DMS79 (cell line): ENCODE results near the gene SYT13.

ENCODE experiments used
- DNase-seq: peaks from one replicate; lab custom pipeline; 2025; lab: John Stamatoyannopoulos, UW

SYT13 gene

DNA sequence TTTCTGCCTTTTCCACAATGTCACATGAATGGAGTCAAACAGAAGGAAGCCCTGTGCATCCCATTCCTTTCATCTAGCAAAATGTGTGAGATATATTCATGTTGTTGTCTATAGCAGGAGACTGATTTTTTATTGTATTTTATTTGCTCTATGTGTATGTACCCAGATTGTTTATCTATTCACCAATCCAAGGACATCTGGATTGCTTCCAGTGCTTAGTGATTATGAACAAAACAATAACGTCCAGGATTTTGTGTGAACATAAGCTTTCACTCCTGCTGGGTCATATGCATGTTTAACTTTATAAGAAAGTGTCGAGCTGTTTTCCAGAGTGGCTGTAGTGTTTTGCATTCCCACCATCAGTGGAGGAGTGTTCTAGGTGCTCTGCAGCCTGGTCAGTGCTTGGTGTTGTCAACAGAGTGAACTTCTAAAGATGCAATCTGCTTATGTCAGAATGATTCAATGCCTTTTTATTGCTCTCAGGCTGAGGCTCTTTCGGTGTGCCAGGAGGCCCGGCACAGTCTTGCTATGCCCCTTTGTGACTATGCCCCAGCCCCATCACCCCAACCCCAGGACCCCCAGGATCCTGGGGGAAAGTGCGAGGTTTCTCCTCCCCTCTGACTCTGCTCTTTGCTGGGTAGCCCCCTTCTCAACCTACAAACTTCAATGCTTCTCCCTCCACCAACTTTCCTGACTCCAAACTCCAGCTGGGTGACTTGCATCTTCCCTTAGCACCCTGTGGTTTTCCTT, 19.9 kb upstream of the SYT13 start:
- DNase-seq = no peak

- DNase-seq = no peak
Observed at GRCh38 chr11:45304992-45305335, 18.8 kb upstream of the SYT13 start.

DNA sequence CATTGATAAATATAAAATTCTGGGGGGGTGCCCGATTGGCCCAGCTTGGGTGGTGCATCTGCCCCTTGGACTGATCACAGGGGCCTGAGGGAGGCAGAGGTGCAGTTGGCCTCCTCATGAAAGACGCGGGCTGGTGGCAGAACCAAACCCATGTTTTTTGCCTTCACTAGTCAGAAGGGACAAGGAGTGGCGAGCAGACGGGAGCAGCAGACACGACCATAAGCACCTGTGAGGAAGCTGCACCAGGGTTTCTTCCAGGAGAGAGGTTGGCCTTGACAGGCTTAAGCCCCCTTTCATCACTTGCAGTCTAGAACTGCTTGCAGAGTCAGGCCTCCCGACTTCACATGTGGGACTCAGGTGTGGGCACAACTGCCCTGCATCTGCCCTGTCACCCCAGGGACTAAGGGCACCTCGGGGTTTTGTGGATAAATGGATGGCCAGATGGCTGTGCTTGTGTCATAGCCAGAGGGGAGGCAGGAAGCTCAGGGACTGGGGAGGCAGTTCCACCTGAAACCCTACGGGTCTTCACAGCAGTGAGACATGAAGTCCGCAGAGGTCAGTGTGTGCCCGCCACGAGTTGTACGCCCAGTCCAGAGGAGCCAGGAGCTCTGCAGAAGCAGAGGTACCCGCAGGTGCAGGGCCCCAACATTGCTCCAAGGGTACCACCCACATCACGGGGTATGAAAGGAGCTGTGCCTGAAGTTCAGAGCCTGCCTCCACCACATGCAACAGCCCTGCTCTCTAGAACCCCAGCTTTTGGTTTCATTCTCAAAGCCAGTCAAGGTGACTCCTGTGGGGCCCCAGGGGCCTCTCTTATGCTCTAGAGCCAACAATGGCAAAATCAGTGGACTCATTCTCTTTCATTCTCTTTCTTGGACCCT, 18.2 kb upstream of the SYT13 start:
- DNase-seq = no peak

DNA sequence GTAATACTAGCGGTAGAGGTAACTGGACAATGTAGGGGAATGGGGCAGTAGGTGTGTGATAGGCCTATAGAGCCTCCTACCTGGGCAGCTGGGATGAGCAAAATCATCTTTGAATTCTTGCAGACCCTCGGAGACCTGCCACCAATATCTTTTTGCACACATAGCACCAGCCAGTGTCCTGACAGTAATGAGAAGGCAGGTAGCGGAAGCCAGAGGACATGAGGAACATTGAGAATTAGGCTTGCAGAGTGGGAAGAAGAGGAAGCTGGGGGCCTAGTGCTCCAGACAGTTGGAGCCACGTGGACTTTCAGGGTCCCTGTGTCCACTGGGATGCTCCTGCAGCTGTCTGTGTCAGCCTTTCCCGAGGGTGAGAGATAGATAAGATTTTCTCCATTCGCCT, 17.2 kb upstream of the SYT13 start:
- DNase-seq = no peak

DNA sequence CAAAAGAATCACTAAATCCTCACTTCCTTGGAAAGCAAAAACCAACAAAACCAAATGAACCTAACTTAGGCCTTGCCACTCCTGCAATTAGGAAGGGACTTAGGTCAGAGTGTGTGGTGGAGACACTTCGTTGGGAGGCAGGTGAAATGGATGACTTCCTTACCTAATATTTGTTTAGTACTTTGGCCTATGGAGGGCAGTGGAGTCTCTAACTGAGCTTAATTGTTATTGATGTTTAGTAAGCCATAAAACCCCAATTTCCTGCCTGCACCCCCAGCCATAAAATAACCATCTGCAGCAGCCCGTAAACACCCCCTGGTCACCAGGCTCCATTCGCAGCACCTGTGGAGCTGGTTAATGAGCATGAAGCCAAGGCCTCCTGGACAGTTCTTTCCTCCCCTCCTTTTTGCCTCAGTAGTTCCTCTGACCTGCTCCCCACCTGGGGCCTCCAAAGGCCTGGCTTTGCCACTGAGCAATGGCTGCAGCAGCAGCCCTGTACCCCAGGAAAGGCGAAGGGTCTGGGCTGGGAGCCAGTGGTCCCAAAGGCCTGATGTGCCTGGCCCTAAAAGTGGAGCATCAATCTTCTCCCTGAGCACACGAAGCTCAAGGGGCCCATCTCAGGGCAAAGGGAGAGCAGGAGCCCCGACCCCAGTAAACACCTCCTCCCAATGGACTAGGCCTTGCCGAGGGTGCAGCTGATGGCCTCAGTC, 15.6 kb upstream of the SYT13 start:
- DNase-seq = peak; percentile 9

DNA sequence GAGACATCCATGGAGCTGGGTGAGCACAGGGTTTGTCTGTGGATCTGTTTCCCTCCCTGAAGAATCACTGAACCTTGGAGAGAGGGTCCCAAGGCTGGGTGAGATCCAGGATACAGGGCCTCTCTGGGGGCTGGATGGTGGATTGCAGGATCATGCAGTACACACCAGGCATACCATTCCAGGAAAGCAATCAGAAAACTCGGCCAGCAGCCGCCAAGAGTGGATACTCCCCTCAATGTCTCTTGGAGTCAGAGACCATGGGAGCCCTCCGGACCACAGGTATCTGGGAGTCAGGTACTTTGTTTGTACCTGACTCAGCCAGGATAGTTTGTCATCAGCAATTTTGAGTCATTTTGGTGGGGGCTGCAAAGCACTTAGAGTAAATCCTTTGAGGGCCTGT, 14.6 kb upstream of the SYT13 start:
- DNase-seq = no peak

DNA sequence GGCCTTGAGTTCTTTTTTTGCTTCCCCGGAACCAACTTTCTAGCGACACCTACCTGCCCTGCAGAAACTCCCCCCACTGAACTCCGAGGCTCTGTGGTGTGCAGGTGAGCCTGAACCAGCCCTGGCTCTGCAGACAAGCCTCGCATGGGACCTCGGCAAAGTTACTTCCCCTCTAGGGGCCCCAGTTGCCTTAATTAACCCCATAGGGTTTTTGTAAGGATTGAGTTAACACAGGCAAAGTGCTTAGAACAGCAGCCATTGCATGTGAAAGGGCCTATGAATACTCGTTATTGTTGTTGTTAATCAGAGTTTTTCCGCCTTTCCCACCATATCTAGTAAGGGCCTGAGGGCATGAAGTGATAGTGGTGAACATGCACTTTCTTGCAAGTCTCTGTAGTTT, 12.6 kb upstream of the SYT13 start:
- no peak for DNase-seq

GRCh38 chr11:45296075-45296474, 9.9 kb upstream of the SYT13 start:
- no peak for DNase-seq

GRCh38 chr11:45294499-45294898, 8.4 kb upstream of the SYT13 start:
- no peak for DNase-seq

GRCh38 chr11:45293566-45294192, 7.5 kb upstream of the SYT13 start:
- peak; percentile 59 for DNase-seq

- no peak for DNase-seq
Observed at GRCh38 chr11:45290586-45290985, 4.4 kb upstream of the SYT13 start.

GRCh38 chr11:45289369-45289768, 3.2 kb upstream of the SYT13 start:
- DNase-seq = no peak

- no peak for DNase-seq
Observed at GRCh38 chr11:45288339-45288738, 2.2 kb upstream of the SYT13 start.

DNA sequence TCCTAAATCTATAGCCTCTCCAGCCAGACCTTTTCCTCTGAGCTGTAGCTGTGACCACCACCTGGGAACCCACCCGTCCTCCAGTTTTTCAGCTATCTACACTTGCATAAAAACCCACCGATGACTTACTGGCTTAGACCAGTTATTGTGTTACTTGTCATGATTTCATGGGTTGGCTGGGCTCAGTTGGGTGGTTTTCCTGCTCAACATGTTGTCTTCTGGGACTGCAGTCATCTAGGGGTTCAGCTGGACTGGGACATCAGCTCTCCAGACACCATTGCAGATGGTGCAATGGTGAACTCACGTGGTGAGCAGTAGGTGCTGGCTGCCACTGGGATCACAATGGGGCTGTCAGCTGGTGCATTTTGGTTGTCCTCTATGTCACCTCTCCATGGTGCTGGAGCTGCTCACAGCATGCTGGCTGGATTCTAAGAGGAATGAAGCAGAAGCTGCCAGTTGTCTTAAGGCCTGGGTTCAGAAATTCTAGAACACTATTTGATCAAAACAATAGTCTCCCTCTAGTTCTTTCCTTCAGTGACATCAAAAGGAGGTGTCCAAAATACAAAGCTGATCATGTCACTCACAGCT, 1.3 kb upstream of the SYT13 start:
- DNase-seq = no peak

- DNase-seq = no peak
Observed at GRCh38 chr11:45285250-45285828, 802 bp downstream of the SYT13 start.

GRCh38 chr11:45282081-45282480, 4.1 kb downstream of the SYT13 start:
- DNase-seq = no peak

- DNase-seq = no peak
Observed at GRCh38 chr11:45280449-45280848, 5.7 kb downstream of the SYT13 start.

DNA sequence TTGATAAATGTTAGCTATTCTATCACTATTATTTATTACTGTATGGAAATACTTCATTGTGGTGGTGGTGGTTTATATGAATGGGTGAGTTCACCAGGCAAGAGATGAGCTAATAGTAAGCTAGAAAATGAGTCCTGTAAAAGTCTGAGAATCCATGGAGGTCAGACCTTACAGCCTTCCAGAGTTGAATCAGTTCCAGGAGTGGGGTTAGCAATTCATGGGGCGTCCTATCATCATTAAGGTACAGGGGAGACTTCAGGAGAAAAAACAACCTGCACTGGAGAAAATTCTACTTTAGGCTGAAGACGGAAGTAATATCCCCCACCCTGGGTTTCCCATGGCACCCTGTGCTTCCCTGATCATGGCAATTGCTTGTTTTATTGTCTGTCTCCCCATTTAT, 6.5 kb downstream of the SYT13 start:
- DNase-seq = no peak

GRCh38 chr11:45278714-45279113, 7.4 kb downstream of the SYT13 start:
- no peak for DNase-seq

GRCh38 chr11:45275828-45276227, 10.3 kb downstream of the SYT13 start:
- no peak for DNase-seq

- DNase-seq = no peak
Observed at GRCh38 chr11:45274206-45274605, 11.9 kb downstream of the SYT13 start.

- DNase-seq = no peak
Observed at GRCh38 chr11:45273509-45273908, 12.6 kb downstream of the SYT13 start.
